Bronchial epithelial cell (primary cell): Measurements from ENCODE around the gene TOM1L2. TPM values are rescaled to one million over a fixed set of nuclear protein-coding genes. Genes with fewer than 3 reads are reported as not detected.
A peak's percentile ranks its signal among the peaks of the same experiment; 100 is the strongest.

Source experiments
- DNase-seq: peaks from one replicate; pipeline ENCODE4 v3.0.0-alpha.2; 2010; ENCODE audit warnings: low read depth
- FAIRE-seq: peaks from 2 replicates; lab custom pipeline; 2011; peaks lifted over from hg19 to GRCh38; lab: Jason Lieb, UNC
- H3K27me3 ChIP-seq: 2 replicates; pipeline ENCODE4 v1.5.1; 2011; ENCODE audit warnings: low read length; ENCODE audit not compliant: control insufficient read depth, insufficient read depth
- H3K36me3 ChIP-seq: 2 replicates; pipeline ENCODE4 v1.5.1; 2011; ENCODE audit warnings: low read length; ENCODE audit not compliant: control insufficient read depth, insufficient read depth
- H3K4me3 ChIP-seq: 2 replicates; pipeline ENCODE4 v1.5.1; 2011; ENCODE audit warnings: mild to moderate bottlenecking, low read depth, low read length, control low read depth
- total RNA-seq: library from RNA; depleted of rRNA; stranded (reverse); fragments of >200 nt; gene quantifications from 2 replicates; pipeline ENCODE4 v1.2.1, GENCODE V29; 2014
- TF ChIP-seq, protein P1 (sequence below): IDR thresholded peaks from 2 replicates; pipeline ENCODE4 v1.5.1; 2011; ENCODE audit warnings: mild to moderate bottlenecking, moderate library complexity, low read length, control low read depth, inconsistent platforms; ENCODE audit not compliant: insufficient read depth, severe bottlenecking

TOM1L2 gene
- total RNA-seq, 1 donor from 2014 or later = 12.4 TPM

DNA sequence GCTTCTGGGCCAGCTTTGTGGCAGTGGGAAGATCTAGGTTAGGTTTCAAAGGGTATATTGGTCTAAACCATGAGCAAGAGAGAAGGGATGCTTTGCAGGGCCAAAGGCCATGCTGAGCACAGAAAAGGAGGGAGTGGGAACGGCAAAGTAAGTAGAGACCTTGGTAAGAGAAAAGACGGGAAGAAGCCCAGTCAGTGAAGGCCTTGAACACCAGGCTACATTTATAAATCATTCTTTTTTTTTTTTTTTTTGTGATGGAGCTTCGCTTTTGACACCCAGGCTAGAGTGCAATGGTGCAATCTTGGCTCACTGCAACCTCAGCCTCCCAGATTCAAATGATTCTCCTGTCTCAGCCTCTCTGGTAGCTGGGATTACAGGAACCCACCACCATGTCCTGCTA is 18.1 kb downstream of the TOM1L2 start:
- FAIRE-seq = no peak
- no peaks in the 10 kb centered on the region for H3K27me3 ChIP-seq
- TF ChIP-seq, protein P1, sequence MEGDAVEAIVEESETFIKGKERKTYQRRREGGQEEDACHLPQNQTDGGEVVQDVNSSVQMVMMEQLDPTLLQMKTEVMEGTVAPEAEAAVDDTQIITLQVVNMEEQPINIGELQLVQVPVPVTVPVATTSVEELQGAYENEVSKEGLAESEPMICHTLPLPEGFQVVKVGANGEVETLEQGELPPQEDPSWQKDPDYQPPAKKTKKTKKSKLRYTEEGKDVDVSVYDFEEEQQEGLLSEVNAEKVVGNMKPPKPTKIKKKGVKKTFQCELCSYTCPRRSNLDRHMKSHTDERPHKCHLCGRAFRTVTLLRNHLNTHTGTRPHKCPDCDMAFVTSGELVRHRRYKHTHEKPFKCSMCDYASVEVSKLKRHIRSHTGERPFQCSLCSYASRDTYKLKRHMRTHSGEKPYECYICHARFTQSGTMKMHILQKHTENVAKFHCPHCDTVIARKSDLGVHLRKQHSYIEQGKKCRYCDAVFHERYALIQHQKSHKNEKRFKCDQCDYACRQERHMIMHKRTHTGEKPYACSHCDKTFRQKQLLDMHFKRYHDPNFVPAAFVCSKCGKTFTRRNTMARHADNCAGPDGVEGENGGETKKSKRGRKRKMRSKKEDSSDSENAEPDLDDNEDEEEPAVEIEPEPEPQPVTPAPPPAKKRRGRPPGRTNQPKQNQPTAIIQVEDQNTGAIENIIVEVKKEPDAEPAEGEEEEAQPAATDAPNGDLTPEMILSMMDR = no peak
- peaks cover 3% of the 10 kb centered on the region for H3K36me3 ChIP-seq
- no peak overlapping the region for H3K4me3 ChIP-seq
- no peak for DNase-seq

DNA sequence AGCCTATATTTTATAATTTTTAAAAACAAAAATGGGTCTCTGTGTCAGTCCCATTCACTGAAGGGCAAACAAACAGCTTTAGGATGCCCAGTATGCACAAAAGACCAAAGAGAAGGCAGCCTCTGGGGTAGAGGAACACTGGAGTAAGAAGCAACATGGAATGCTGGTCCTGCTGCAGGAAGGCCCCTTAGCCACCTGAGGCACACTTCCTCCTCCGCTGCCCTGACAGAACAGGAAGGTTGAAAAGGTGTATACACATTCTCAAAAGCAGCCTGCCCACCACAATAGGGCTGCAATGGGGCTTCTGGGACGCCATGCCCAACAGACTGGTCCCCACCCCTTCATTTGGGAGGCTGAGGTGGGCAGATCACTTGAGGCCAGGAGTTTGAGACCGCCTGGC is 19.5 kb downstream of the TOM1L2 start:
- TF ChIP-seq, protein P1 = no peak
- no peak overlapping the region for H3K4me3 ChIP-seq
- FAIRE-seq = no peak
- peaks cover 3% of the 10 kb centered on the region for H3K36me3 ChIP-seq
- DNase-seq = no peak
- H3K27me3 ChIP-seq = no peaks in the 10 kb centered on the region

DNA sequence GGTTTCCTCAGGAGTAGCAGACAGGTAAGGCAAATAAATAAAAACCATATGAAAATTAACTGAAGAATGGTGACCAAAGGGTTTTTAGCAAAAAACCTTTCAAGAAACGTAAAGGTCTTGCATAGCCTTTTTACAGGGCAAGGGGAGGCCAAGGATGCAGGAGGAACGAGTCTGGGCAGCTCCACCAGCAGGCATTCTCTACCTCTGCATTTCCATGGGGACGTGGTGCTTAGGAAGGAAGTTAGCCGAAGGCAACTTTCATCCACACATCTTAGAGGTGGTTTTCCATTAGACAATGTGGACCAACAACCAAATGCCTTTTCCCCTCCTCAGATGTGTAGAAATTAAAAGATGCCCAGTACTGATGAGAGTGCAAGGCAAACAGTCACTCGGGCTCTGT is 20.7 kb downstream of the TOM1L2 start:
- DNase-seq (peak; percentile 63), FAIRE-seq (no peak)
- TF ChIP-seq, protein P1 = no peak
- Histone ChIP-seq H3K36me3 (peaks cover 3% of the 10 kb centered on the region), H3K4me3 (no peak overlapping the region), H3K27me3 (no peaks in the 10 kb centered on the region)

DNA sequence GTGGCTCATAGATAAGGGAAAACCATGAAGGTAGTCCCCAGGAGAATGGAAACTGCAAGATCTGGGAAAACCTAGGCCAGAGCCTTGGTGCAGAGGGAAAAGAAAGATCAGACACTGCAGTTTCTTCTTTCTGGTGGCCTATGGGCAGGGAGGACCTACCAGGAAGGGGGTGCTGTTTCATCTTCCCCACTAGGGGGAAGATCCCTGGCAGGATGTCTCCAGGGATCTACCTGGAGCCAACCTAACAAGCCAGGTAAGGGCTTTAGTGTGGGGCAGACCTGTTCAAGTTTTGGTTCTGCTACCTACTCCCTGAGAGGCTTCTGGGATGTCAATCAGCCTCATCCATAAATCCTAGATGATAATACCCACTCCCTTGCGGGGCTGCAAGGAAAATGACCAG is 21.4 kb downstream of the TOM1L2 start:
- H3K36me3 ChIP-seq = peaks cover 3% of the 10 kb centered on the region
- no peak overlapping the region for H3K4me3 ChIP-seq
- no peak for FAIRE-seq
- H3K27me3 ChIP-seq = no peaks in the 10 kb centered on the region
- TF ChIP-seq, protein P1 = peak; percentile 55
- DNase-seq = no peak

- no peak for DNase-seq
- FAIRE-seq = no peak
- H3K36me3 ChIP-seq = peaks cover 1% of the 10 kb centered on the region
Observed at GRCh38 chr17:17950347-17950746, 21.9 kb downstream of the TOM1L2 start.

DNA sequence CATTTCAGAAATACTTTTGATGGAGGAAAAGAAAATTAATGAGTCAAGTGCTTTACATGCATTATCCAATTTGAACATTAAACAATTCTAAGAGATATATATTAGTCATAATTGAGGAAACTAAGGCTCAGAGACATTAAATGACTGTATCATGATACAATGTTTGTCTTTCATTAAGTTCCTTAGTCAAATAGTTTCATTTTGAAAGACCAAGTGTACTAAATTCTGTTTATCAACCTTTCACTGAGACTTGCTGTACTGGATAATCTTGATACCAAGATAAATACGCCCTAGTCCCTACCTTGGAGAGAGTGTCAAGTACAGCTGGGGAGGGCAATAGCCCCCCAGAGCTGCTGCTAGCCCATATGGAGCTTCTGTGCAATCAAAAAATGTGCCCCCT is 24.2 kb downstream of the TOM1L2 start:
- H3K36me3 ChIP-seq = no peaks in the 10 kb centered on the region
- H3K27me3 ChIP-seq = no peaks in the 10 kb centered on the region
- H3K4me3 ChIP-seq = no peak overlapping the region
- peak; percentile 85 for DNase-seq
- no peak for FAIRE-seq
- TF ChIP-seq, protein P1 = no peak

More at GRCh38 chr17:17950347-17950746, 21.9 kb downstream of the TOM1L2 start:
- no peak overlapping the region for H3K4me3 ChIP-seq
- H3K27me3 ChIP-seq = no peaks in the 10 kb centered on the region
- TF ChIP-seq, protein P1 = no peak
